Measurements from ENCODE around the gene ABAT.
"Not testable (repeated sequence)": the region's sequence is repeated elsewhere in the genome, so short reads cannot be mapped to it uniquely, and the experiment has no call there.

Gene ABAT

DNA sequence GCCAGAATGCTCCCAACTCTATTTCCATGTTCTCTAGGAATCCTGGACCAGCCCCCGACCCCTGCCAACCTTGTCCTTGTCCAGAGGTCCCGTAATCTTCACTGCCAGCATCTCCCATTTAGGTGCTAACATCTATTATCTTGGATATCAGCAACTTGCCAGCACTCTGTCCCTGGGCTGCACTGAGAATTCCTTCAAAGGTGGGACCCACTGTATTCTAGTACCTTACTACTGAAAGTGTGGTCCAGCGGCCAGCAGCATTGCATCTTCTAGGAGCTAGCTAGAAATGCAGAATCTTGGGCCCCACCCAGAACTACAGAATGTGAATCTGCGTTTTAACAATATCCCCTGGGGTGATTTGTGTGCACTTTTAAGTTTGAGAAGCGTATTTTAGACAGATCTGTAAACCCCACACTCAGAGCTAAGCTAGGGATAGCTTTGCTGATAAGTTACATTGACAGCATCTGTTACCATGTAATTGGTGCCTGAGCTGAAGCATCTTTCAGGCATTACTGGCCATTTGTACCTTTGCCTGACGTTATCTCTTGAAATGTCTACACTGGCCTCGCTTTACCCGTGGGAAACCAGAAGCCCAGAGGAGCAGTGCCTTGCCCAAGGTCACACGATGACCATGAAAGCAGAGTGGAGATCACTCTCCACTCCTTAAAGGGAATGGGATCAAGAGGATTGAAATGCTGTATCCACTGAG, 8.3 kb downstream of the ABAT start:
- DNase-seq = no peak

GRCh38 chr16:8683640-8684039, 9.2 kb downstream of the ABAT start:
- DNase-seq = no peak

DNA sequence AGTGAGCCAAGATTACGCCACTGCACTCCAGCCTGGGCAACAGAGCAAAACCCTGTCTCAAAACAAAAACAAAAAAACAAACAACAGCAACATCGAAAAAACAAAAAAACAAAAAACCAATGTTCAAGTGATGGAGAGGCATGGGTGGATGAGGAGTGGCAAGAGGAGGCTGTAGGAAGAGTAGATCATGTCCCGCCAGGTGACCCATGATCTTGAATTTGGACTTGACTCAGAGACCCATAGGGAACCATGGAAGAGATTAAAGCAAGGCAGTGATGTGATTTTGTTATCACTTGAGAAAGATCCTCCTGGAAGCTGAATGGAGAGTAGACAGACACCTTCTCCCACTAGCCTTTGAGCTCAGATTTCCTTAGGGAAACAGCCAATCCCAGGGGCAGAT, 11.2 kb downstream of the ABAT start:
- DNase-seq = no peak

GRCh38 chr16:8686031-8686621, 11.7 kb downstream of the ABAT start:
- no peak for DNase-seq

GRCh38 chr16:8686879-8687278, 12.5 kb downstream of the ABAT start:
- DNase-seq = no peak

DNA sequence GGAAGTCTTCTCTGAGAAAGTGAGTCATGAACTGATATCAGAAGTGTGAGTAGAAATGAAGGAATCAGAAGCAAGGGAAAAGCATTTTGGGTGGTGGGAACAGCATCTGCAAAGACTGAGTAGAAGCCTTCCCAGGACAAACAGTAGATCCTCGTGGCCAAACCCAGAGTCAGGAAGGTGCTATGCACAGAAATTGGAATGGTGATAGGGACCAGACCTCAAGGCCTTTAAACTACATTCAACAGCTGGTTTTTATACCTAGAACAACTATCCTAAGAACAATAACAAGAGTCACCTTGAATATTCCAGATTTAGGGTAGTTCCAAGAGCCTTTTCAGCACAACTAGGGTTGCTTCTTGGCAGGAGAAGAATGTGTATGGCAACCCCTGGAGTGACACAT, 15.3 kb downstream of the ABAT start:
- DNase-seq = no peak

- no peak for DNase-seq
These were observed 17.3 kb downstream of the ABAT start for GRCh38 chr16:8691728-8692127.

GRCh38 chr16:8694795-8695728, 20.6 kb downstream of the ABAT start:
- no peak for DNase-seq

- no peak for DNase-seq
These were observed 22.5 kb downstream of the ABAT start for GRCh38 chr16:8696880-8697279.

DNA sequence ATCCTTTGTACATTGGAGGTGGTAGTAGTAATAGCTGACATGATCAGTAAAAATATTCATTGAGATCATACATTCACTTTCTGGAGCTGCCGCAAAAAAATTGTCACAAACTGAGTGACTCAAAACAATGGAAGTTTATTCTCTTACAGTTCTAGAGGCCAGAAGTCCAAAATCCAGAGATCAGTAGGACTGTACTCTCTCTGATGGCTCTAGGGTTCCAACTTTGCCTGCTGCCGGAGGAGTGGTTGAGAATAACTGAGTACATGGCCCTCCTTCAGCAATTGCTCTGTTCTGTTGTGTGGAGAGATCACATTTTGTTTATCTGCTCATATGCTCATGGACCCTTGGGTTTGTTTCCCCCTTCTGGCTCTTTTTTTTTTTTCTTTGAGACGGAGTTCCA, 23.5 kb downstream of the ABAT start:
- DNase-seq = no peak

- no peak for DNase-seq
These were observed 29.3 kb downstream of the ABAT start for GRCh38 chr16:8703693-8704092.

DNA sequence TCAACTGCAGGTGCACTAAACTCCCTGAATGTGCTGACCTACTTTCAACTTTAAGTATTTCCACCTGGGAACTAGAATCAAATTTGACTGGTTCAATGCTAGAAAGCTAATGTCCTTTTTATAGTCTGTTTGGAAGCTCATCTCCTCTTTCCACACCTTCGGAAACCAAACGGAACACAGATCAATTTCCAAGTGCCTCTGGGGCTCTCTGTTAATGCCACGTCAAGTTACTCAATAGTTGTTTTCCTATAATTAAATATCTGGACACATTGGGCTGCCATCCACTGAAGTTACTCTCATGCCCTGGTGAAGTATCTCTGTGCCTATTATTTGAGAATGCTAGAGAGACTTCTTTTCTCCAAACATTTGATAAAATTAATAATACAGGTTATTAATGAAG, 29.7 kb downstream of the ABAT start:
- no peak for DNase-seq

DNA sequence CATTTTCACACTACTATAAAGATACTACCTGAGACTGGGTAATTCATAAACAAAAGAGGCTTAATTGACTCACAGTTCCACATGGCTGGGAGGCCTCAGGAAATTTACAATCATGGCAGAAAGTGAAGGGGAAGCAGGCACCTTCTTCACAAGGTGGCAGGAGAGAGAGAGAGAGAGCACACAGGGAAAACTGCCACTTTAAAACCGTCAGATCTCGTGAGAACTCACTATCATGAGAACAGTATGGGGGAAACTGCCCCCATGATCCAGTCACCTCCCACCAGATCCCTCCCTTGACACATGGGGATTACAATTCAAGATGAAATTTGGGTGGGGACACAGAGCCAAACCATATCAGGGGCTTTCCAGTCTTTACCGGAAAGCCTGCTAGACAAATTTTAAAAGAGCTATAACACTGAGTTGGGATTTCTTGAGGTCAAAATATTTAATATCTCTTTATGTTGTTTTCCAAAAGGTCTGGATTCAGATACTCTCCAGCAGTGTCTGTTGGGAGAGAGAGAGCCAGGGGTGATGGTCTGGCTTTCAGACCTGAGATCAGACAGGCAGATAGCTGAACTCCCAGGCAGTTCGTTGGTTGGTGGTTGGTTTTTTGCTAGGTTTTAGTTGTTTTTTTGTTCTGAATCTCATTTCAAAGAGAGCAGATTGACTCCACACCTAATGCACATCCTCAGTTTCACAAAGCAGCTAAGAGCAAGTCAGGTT, 30.8 kb downstream of the ABAT start:
- DNase-seq = not testable (repeated sequence)

DNA sequence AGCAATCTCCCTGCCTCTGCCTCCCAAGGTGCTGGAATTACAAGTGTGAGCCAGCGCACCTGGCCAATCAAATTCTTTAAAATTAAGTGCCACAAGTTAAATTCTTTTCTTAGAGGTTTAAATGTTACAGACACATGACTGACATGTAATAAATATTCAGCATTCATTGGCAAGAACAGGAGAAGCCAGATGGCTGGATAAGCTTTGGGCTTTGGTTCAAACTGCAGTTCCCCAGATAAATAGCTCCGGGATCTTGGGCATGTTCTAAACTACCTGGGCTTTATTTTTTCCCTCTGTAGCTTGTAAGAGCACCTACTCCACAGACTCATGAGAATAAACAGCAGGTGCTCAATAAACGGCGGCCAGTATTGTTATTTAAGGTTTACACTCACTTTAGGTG, 34.1 kb downstream of the ABAT start:
- no peak for DNase-seq

GRCh38 chr16:8712589-8713361, 38.4 kb downstream of the ABAT start:
- no peak for DNase-seq

DNA sequence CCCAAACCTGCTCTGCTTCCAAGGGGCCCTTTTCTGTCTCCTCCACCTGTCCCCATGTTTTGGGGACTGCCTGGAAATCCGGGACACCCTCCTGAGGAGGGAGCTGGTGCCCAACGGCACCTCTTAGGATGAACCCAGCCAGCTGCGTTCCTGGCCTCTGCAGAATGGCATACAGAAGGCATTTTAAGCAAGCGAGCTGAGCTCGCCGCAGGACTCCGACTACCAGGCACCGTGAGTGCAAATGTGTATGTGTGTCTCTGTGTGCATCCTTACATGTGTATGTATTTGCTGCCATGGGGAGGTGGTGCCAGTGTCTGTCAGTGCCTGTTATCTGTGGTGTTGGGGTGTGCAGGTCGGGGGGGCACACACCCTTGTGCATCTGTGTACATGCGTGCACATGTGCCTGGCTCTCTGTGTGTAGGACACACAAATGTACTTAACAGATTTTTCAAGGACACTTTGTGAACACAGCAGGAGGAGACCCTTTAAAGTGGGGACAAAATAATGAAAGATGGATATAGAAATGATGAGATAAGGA, 39.3 kb downstream of the ABAT start:
- no peak for DNase-seq

DNA sequence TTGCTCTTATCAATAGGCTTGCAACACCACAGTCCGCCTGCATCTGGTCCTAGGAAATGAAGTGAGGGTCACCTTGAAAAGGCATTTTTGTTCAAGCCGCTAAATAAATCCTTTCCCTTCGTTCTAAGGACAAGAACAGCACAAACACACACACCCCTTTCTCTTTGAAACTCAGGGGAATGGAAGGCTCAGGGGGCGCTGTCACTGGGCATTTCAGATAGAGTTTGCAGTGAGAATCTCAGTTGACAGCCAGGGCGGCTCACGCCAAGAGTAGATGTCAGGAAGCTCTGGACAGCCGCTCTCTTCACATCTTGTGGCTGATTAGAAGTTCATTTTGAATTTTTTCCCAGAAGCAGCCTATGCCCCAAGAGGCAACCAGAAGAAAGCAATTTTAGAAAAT, 39.8 kb downstream of the ABAT start:
- no peak for DNase-seq

GRCh38 chr16:8714807-8715206, 40.4 kb downstream of the ABAT start:
- no peak for DNase-seq

DNA sequence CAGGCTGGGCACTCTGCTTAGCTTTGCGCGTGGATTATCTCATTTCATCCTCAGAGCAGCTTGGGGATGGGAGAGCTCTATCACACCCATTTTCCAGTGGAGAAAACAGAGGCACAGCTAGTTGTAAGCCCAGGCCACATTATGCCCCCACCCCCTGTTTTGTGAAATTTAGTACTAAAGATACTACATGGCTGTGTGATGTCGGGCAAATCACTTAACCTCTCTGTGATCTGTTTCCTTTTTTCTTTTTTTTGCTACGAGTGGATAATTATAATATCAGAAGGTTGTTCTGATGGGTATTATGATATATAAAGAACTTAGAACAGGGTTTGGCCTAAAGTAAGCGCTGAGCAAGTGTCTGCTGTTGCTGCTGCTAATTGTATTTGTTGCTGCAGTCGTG, 41.6 kb downstream of the ABAT start:
- DNase-seq = no peak

DNA sequence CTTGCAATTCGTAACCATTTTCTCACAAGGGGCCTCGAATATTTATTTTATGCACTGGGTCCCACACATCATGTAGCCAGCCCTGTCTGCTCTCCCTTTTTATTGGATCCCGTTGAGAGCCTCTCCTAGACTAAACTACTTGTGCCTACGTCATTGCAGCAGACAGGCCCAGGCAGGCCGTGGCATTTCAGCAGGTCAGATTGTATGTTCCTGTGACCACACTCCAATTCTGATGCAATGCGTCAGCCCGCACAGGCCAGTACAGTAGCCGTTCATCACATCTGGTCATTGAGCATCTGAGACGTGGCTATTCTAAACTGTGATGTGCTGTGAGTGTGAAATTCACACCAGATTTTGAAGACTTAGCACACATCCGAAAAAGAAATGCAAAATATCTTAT, 42.2 kb downstream of the ABAT start:
- no peak for DNase-seq

DNA sequence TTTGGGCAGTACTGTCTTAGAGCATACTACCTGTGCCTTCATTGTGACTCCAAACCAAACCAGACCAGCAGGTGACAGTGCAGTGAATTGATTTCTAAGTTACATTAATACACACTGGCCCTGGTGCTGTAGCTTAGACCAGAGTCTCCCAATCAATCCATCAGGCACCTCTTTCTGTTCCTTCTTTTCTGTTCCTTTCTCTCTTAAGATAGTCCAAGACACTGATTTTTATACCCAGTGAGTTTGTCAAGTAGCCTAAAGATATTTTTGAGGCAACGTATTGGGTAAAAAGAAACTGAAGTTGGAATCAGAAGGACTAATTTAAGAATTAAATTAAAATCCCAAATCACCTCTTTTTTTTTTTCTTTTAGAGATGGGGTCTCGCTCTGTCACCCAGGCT, 43.1 kb downstream of the ABAT start:
- DNase-seq = no peak

- DNase-seq = no peak
These were observed 43.5 kb downstream of the ABAT start for GRCh38 chr16:8717892-8718415.
